GM12878 (cell line): ENCODE measurements around the gene ABCC5. TPM values are rescaled to one million over a fixed set of nuclear protein-coding genes. Genes with fewer than 3 reads are reported as not detected.

ENCODE experiments used
- CBFB ChIP-seq: IDR thresholded peaks from 2 replicates; pipeline ENCODE4 v1.6.1; 2016; ENCODE audit warnings: antibody characterized with exemption, low read depth
- GATAD2B ChIP-seq: fragments of 450-650 bp; conservative IDR thresholded peaks from 2 replicates; pipeline ENCODE4 v1.6.1; 2017; ENCODE audit warnings: low read depth, mild to moderate bottlenecking, moderate library complexity
- HDAC6 ChIP-seq: fragments of 200-600 bp; sonication (generic); IDR thresholded peaks from one replicate; pipeline ENCODE4 v1.8.0; 2017; ENCODE audit warnings: antibody characterized with exemption; ENCODE audit not compliant: unreplicated experiment
- IKZF1 ChIP-seq: fragments of 450-650 bp; conservative IDR thresholded peaks from 2 replicates; pipeline ENCODE4 v1.6.1; 2017; ENCODE audit warnings: antibody characterized with exemption, mild to moderate bottlenecking
- IKZF2 ChIP-seq, 2 experiments: fragments of 450-650 bp; IDR thresholded peaks; 2 replicates each; pipeline ENCODE4 v1.6.1; 2017; ENCODE audit warnings: mild to moderate bottlenecking in 2 of 2, moderate library complexity in 2 of 2
- MXI1 ChIP-seq: fragments of 150-350 bp; IDR thresholded peaks from 2 replicates; pipeline ENCODE4 v1.6.1; 2011; ENCODE audit warnings: low read depth, mild to moderate bottlenecking, inconsistent platforms, low read length, improper control_type of control experiment
- POU2F2 ChIP-seq: IDR thresholded peaks from 3 replicates; pipeline ENCODE4 v1.6.1; 2011; ENCODE audit warnings: low read depth, mild to moderate bottlenecking, low read length, borderline replicate concordance
- RAD21 ChIP-seq: IDR thresholded peaks from 2 replicates; pipeline ENCODE4 v1.6.1; 2011; ENCODE audit warnings: mild to moderate bottlenecking, low read depth, low read length, moderate library complexity; ENCODE audit not compliant: insufficient read depth
- RB1 ChIP-seq: fragments of 450-650 bp; formaldehyde crosslinking; IDR thresholded peaks from 2 replicates; pipeline ENCODE4 v1.6.1; 2017; ENCODE audit warnings: mild to moderate bottlenecking, borderline replicate concordance
- SIN3A ChIP-seq: IDR thresholded peaks from 2 replicates; pipeline ENCODE4 v1.6.1; 2012; ENCODE audit warnings: low read depth, low read length, improper control_type of control experiment
- SMAD5 ChIP-seq: IDR thresholded peaks from 2 replicates; pipeline ENCODE4 v1.6.1; 2016; ENCODE audit warnings: antibody characterized with exemption, low read depth
- SUZ12 ChIP-seq: fragments of 200-600 bp; sonication (generic); IDR thresholded peaks from one replicate; pipeline ENCODE4 v1.6.1; 2018; ENCODE audit warnings: antibody characterized with exemption, mild to moderate bottlenecking; ENCODE audit not compliant: unreplicated experiment
- TBL1XR1 ChIP-seq: IDR thresholded peaks from 2 replicates; pipeline ENCODE4 v1.6.1; 2012; ENCODE audit warnings: low read depth, low read length, improper control_type of control experiment
- TCF12 ChIP-seq: IDR thresholded peaks from 2 replicates; pipeline ENCODE4 v1.6.1; 2011; ENCODE audit warnings: low read depth, mild to moderate bottlenecking, low read length
- polyA plus RNA-seq, 11 experiments: library from polyadenylated mRNA; depleted of rRNA in 4 of 11; unstranded in 6 of 11; stranded (reverse) in 5 of 11; fragments of >200 nt; fragmentation: Nextera tagmentation in 4 of 11; fragmentation: Illumina TruSeq in 1 of 11; extraction: Ambion mirVana in 4 of 11; extraction: Trizol in 1 of 11; gene quantifications; 1 replicate in 1 of 11; 2 replicates in 10 of 11; pipeline versions ENCODE4 v1.2.1 to v1.2.3, GENCODE V29; 2011 to 2016; ENCODE audit warnings: inconsistent platforms in 2 of 11, missing spikeins in 2 of 11, low read depth in 1 of 11
- total RNA-seq, 4 experiments: library from RNA; depleted of rRNA in 3 of 4; stranded (reverse); fragments of >200 nt in 3 of 4; fragmentation: Illumina TruSeq in 1 of 4; extraction: Trizol in 1 of 4; gene quantifications; 2 replicates each; pipeline versions ENCODE4 v1.2.1 to v1.2.3, GENCODE V29; 2013 to 2021
- TF ChIP-seq, protein P1 (sequence below): fragments of 150-350 bp; IDR thresholded peaks from 2 replicates; pipeline ENCODE4 v1.6.1; 2014; ENCODE audit warnings: mild to moderate bottlenecking, low read depth, low read length
- TF ChIP-seq, protein P2 (sequence below): fragments of 450-650 bp; formaldehyde crosslinking; IDR thresholded peaks from 2 replicates; pipeline ENCODE4 v1.4.0; 2022; ENCODE audit warnings: mild to moderate bottlenecking, moderate library complexity
- TF ChIP-seq, protein P3 (sequence below): fragments of 450-650 bp; formaldehyde crosslinking; IDR thresholded peaks from 2 replicates; pipeline ENCODE4 v1.5.0; 2022; ENCODE audit warnings: mild to moderate bottlenecking, missing genetic modification characterization
- TF ChIP-seq, protein P4 (sequence below): IDR thresholded peaks from 2 replicates; pipeline ENCODE4 v1.6.1; 2012; ENCODE audit warnings: low read depth, low read length, improper control_type of control experiment
- TF ChIP-seq, protein P5 (sequence below): fragments of 450-650 bp; IDR thresholded peaks from 2 replicates; pipeline ENCODE4 v1.6.1; 2016; ENCODE audit warnings: mild to moderate bottlenecking

The ABCC5 gene
- total and polyA plus RNA-seq, 10 of the 15 experiments (the other 5 are each of a cell fraction or from before 2014, with no cell fraction given) = 6.0 to 17.8 (median 9.7) TPM

DNA sequence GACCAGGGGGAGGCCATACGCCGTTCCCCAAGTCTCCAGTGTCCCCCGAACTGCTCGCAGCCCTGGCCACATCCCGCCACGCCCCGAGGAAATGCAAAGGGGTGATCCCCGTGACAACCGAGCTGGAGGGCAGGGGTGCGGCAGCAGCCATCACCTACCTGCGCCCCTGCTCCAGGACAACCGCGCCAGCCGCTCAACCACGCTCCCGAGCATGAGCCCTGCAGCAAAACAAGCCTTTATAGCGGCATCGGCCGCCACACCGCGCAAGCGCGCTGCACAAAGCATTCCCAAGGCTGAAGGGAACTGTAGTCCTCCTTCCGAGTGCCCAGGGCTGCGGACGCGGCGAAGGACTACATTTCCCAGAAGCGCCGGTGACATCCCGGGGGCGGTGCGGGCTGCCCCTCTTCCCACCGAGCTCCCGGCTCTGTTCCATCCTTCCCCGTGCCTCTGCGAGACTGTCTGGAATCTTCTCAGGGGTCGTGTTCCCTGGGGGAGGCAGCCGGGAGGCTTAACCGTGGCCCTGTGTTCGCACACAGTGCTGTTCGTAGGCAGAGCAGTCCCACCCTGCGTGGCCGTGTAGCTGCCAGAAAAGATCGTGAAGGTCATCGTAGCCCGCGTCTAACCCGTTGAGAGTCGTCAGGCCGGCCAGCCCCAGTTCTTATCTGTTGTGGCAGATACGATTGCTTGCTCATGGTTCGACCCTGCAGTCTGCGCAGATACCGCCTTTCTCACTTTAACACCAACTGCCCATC, at the start of gene ABCC5 (continued):
- TF ChIP-seq GATAD2B (0 out of 2 replicates have a peak, but pooled peaks have one; percentile 12), RAD21 (no peak), SIN3A (peak; percentile 71; the same call in 1 of the 2 replicates), MXI1 (0 out of 2 replicates have a peak, but pooled peaks have one; percentile 10), POU2F2 (peak; percentile 43; the same call in 1 of the 3 replicates), RB1 (0 out of 2 replicates have a peak, but pooled peaks have one; percentile 18), IKZF1 (peak; percentile 95), SMAD5 (no peak), TCF12 (no peak), SUZ12 (no peak), IKZF2 (IDR thresholded peaks at IDR 0.05) (peak; percentile 20 to 68; a peak in 2 of 4 replicates), CBFB (no peak), HDAC6 (no peak), TBL1XR1 (no peak)
- TF ChIP-seq, protein P1, sequence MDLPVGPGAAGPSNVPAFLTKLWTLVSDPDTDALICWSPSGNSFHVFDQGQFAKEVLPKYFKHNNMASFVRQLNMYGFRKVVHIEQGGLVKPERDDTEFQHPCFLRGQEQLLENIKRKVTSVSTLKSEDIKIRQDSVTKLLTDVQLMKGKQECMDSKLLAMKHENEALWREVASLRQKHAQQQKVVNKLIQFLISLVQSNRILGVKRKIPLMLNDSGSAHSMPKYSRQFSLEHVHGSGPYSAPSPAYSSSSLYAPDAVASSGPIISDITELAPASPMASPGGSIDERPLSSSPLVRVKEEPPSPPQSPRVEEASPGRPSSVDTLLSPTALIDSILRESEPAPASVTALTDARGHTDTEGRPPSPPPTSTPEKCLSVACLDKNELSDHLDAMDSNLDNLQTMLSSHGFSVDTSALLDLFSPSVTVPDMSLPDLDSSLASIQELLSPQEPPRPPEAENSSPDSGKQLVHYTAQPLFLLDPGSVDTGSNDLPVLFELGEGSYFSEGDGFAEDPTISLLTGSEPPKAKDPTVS = no peak
- TF ChIP-seq, protein P2, sequence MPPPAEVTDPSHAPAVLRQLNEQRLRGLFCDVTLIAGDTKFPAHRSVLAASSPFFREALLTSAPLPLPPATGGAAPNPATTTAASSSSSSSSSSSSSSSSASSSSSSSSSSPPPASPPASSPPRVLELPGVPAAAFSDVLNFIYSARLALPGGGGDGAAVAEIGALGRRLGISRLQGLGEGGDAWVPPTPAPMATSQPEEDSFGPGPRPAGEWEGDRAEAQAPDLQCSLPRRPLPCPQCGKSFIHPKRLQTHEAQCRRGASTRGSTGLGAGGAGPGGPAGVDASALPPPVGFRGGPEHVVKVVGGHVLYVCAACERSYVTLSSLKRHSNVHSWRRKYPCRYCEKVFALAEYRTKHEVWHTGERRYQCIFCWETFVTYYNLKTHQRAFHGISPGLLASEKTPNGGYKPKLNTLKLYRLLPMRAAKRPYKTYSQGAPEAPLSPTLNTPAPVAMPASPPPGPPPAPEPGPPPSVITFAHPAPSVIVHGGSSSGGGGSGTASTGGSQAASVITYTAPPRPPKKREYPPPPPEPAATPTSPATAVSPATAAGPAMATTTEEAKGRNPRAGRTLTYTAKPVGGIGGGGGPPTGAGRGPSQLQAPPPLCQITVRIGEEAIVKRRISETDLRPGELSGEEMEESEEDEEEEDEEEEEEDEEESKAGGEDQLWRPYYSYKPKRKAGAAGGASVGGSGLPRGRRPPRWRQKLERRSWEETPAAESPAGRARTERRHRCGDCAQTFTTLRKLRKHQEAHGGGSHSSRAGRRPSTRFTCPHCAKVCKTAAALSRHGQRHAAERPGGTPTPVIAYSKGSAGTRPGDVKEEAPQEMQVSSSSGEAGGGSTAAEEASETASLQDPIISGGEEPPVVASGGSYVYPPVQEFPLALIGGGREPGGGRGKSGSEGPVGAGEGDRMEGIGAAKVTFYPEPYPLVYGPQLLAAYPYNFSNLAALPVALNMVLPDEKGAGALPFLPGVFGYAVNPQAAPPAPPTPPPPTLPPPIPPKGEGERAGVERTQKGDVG (CRISPR knock-in tag) = no peak
- TF ChIP-seq, protein P3, sequence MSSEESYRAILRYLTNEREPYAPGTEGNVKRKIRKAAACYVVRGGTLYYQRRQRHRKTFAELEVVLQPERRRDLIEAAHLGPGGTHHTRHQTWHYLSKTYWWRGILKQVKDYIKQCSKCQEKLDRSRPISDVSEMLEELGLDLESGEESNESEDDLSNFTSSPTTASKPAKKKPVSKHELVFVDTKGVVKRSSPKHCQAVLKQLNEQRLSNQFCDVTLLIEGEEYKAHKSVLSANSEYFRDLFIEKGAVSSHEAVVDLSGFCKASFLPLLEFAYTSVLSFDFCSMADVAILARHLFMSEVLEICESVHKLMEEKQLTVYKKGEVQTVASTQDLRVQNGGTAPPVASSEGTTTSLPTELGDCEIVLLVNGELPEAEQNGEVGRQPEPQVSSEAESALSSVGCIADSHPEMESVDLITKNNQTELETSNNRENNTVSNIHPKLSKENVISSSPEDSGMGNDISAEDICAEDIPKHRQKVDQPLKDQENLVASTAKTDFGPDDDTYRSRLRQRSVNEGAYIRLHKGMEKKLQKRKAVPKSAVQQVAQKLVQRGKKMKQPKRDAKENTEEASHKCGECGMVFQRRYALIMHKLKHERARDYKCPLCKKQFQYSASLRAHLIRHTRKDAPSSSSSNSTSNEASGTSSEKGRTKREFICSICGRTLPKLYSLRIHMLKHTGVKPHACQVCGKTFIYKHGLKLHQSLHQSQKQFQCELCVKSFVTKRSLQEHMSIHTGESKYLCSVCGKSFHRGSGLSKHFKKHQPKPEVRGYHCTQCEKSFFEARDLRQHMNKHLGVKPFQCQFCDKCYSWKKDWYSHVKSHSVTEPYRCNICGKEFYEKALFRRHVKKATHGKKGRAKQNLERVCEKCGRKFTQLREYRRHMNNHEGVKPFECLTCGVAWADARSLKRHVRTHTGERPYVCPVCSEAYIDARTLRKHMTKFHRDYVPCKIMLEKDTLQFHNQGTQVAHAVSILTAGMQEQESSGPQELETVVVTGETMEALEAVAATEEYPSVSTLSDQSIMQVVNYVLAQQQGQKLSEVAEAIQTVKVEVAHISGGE (CRISPR knock-in tag) = no peak
- TF ChIP-seq, protein P4, sequence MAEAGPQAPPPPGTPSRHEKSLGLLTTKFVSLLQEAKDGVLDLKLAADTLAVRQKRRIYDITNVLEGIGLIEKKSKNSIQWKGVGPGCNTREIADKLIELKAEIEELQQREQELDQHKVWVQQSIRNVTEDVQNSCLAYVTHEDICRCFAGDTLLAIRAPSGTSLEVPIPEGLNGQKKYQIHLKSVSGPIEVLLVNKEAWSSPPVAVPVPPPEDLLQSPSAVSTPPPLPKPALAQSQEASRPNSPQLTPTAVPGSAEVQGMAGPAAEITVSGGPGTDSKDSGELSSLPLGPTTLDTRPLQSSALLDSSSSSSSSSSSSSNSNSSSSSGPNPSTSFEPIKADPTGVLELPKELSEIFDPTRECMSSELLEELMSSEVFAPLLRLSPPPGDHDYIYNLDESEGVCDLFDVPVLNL = no peak
- TF ChIP-seq, protein P5, sequence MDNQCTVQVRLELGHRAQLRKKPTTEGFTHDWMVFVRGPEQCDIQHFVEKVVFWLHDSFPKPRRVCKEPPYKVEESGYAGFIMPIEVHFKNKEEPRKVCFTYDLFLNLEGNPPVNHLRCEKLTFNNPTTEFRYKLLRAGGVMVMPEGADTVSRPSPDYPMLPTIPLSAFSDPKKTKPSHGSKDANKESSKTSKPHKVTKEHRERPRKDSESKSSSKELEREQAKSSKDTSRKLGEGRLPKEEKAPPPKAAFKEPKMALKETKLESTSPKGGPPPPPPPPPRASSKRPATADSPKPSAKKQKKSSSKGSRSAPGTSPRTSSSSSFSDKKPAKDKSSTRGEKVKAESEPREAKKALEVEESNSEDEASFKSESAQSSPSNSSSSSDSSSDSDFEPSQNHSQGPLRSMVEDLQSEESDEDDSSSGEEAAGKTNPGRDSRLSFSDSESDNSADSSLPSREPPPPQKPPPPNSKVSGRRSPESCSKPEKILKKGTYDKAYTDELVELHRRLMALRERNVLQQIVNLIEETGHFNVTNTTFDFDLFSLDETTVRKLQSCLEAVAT = 0 out of 2 replicates have a peak, but pooled peaks have one; percentile 15
